ENCODE results near the gene PCGF2. TPM values are rescaled to one million over a fixed set of nuclear protein-coding genes. Genes with fewer than 3 reads are reported as not detected.

Gene PCGF2
- total and polyA plus RNA-seq, 10 of the 15 experiments (the other 5 are each of a cell fraction or from before 2014, with no cell fraction given), result 2.7 to 35.6 (median 7.2) TPM

DNA sequence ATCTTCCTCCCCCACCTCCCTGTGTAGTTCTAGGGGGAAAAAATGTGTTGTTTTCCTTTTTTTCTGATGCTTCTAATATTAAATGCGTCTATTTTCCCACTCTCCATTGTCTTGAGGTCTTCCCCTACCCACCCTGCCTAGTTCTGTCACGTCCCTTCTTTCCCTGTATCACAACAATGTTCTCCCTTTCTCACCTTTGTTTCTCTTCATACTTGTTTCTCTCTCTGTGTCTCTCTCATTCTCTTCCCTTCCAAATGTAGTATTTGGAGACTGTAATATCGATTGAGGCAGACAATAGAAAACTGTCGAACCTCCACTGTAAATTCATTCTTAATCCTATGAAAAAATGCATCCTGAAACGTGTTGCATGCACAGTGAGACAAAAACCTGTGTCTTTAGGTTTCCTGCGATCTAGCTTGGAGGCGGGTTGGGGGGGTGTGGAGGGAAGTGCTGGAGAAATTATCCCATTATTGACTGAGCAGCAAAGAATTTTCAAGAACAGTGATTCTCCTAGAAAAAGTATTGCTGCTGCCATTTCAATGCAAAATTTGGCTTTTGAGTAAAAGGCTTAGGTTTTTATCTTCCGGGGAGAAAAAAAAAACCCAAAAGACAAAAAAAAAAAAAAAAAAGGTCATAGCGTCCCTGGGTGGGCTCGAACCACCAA, 3.1 kb upstream of the PCGF2 start (continued):
- TF ChIP-seq, protein P1, sequence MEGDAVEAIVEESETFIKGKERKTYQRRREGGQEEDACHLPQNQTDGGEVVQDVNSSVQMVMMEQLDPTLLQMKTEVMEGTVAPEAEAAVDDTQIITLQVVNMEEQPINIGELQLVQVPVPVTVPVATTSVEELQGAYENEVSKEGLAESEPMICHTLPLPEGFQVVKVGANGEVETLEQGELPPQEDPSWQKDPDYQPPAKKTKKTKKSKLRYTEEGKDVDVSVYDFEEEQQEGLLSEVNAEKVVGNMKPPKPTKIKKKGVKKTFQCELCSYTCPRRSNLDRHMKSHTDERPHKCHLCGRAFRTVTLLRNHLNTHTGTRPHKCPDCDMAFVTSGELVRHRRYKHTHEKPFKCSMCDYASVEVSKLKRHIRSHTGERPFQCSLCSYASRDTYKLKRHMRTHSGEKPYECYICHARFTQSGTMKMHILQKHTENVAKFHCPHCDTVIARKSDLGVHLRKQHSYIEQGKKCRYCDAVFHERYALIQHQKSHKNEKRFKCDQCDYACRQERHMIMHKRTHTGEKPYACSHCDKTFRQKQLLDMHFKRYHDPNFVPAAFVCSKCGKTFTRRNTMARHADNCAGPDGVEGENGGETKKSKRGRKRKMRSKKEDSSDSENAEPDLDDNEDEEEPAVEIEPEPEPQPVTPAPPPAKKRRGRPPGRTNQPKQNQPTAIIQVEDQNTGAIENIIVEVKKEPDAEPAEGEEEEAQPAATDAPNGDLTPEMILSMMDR (IDR thresholded peaks at IDR 0.05 in 2 of 3, conservative IDR thresholded peaks at IDR 0.05 in 1 of 3; ENCODE audit: control insufficient read depth in 2 of 3, extremely low read depth in 1 of 3, insufficient read depth in 1 of 3, low read depth in 3 of 3, low read length in 3 of 3), result no peak
- TF ChIP-seq ZNF207 (IDR thresholded peaks at IDR 0.05; ENCODE audit: borderline replicate concordance) (no peak), RELA (IDR thresholded peaks at IDR 0.05; ENCODE audit: borderline replicate concordance, partially characterized antibody) (no peak)
- TF ChIP-seq, protein P2, sequence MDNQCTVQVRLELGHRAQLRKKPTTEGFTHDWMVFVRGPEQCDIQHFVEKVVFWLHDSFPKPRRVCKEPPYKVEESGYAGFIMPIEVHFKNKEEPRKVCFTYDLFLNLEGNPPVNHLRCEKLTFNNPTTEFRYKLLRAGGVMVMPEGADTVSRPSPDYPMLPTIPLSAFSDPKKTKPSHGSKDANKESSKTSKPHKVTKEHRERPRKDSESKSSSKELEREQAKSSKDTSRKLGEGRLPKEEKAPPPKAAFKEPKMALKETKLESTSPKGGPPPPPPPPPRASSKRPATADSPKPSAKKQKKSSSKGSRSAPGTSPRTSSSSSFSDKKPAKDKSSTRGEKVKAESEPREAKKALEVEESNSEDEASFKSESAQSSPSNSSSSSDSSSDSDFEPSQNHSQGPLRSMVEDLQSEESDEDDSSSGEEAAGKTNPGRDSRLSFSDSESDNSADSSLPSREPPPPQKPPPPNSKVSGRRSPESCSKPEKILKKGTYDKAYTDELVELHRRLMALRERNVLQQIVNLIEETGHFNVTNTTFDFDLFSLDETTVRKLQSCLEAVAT (IDR thresholded peaks at IDR 0.05), result no peak

DNA sequence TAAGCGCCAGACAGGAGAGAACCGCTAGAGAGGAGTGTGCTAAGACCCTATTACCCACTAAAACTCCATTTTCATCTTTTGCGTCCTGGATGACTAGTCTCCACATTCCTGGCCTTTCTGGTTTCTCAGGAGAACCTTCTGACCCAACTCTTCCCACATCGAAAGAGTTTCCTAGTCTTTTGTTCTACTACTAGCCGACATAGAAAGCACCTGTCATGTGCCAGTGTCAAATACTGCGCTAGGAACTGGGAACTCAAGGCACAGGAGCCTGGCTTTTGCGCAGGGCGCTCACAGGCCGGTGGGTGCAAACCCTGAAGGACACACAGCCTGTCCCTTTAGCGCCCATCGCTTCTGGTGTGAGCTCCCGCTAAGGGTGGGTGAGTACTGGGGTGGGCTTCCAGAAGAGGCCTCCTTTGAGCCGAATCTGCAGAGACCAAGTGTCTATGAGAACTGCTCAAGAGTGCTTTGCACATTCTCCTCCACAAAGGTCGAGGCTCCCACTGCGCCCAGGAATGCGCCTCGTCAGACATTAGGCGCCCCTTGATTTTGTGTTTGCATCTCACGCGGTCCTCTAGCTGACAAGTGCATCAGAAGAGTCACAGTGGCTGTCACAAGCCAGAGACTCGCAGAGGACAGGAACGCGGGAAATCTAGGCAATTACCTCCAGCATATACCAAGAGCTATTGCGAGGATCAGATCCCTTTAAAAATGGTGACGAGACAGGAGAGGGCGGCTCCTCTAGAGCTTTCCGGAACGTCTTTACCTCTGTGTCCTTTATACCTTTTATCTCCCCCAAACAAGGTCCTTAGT, 2.4 kb upstream of the PCGF2 start:
- no peaks in the 10 kb centered on the region; a peak in 1 of 4 replicates for H3K27me3 ChIP-seq (replicated peaks in 1 of 2; ENCODE audit: control insufficient read depth in 2 of 2, insufficient read depth in 2 of 2, low read length in 1 of 2)
- ATAC-seq (no peak), DNase-seq (ENCODE audit: low read depth, low spot score) (no peak), FAIRE-seq (no peak)
- 18% methylated on average over 27 of the region's 28 CpGs for WGBS (ENCODE audit: insufficient coverage, insufficient replicate concordance, low lambda C conversion rate, missing lambda C conversion rate)
- H3K4me2 ChIP-seq (ENCODE audit: control insufficient read depth, insufficient read depth), result peak overlapping the region; percentile 96
- TF ChIP-seq, protein P3, sequence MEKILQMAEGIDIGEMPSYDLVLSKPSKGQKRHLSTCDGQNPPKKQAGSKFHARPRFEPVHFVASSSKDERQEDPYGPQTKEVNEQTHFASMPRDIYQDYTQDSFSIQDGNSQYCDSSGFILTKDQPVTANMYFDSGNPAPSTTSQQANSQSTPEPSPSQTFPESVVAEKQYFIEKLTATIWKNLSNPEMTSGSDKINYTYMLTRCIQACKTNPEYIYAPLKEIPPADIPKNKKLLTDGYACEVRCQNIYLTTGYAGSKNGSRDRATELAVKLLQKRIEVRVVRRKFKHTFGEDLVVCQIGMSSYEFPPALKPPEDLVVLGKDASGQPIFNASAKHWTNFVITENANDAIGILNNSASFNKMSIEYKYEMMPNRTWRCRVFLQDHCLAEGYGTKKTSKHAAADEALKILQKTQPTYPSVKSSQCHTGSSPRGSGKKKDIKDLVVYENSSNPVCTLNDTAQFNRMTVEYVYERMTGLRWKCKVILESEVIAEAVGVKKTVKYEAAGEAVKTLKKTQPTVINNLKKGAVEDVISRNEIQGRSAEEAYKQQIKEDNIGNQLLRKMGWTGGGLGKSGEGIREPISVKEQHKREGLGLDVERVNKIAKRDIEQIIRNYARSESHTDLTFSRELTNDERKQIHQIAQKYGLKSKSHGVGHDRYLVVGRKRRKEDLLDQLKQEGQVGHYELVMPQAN (conservative IDR thresholded peaks at IDR 0.05), result 0 out of 2 replicates have a peak, but pooled peaks have one; percentile 35
- TF ChIP-seq, protein P4, sequence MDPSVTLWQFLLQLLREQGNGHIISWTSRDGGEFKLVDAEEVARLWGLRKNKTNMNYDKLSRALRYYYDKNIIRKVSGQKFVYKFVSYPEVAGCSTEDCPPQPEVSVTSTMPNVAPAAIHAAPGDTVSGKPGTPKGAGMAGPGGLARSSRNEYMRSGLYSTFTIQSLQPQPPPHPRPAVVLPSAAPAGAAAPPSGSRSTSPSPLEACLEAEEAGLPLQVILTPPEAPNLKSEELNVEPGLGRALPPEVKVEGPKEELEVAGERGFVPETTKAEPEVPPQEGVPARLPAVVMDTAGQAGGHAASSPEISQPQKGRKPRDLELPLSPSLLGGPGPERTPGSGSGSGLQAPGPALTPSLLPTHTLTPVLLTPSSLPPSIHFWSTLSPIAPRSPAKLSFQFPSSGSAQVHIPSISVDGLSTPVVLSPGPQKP (IDR thresholded peaks at IDR 0.05; ENCODE audit: low read depth, low read length), result no peak
- TF ChIP-seq YY1 (IDR thresholded peaks at IDR 0.05; ENCODE audit: low read depth, low read length), result peak; percentile 57; the same call in 1 of the 2 replicates
- H3K9ac ChIP-seq (ENCODE audit: control insufficient read depth, insufficient read depth, low read length), result peak overlapping the region; percentile 61; the same call in 1 of the 2 replicates
- ChIA-PET RAD21 (ENCODE audit: unreplicated experiment) (interaction anchor here (0.5 to 1.1 kb wide), 3 partner anchors 15 to 47 kb away, joined by 3 read pairs; no protein-coding TSS in a partner anchor), SMC1A (ENCODE audit: uncharacterized antibody, unreplicated experiment) (interaction anchor here (0.5 to 2.6 kb wide), 3 partner anchors 45 to 869 kb away, joined by 3 to 9 read pairs (median 6); partner anchors contain the start of gene MLLT6), CTCF (interaction anchor here (1.0 kb wide), 2 partner anchors 16 to 403 kb away, joined by 3 to 6 read pairs; no protein-coding TSS in a partner anchor), POLR2A (interaction anchor here (0.6 to 1.5 kb wide), 5 partner anchors 72 to 493 kb away, joined by 3 to 5 read pairs (median 4); partner anchors contain the start of gene LASP1)
- intact Hi-C loops (cut with micrococcal nuclease; ENCODE audit: unreplicated experiment), result no loop called here
- H3K9me3 ChIP-seq (replicated peaks; ENCODE audit: control insufficient read depth, insufficient read depth, low read length), result no peaks in the 10 kb centered on the region
- in situ Hi-C loops (cut with MboI), result loop anchor here (10.0 kb wide), 1 partner anchor 404 kb away; the partner anchor contains the start of gene PLXDC1
- no peak overlapping the region for H3K27ac ChIP-seq (ENCODE audit: control insufficient read depth, insufficient read depth)
- H3K4me3 ChIP-seq, result peak overlapping the region; percentile 70
- peaks cover 28% of the 10 kb centered on the region for H3K4me1 ChIP-seq (ENCODE audit: control insufficient read depth, insufficient read depth, low read length)
- peak overlapping the region; percentile 16 for H2AFZ ChIP-seq (ENCODE audit: control insufficient read depth, low read depth, low read length)
- H4K20me1 ChIP-seq (ENCODE audit: control insufficient read depth, insufficient read depth), result no peaks in the 10 kb centered on the region
- peaks cover 48% of the 10 kb centered on the region for H3K79me2 ChIP-seq (ENCODE audit: control insufficient read depth, insufficient read depth, low read length)
- H3K36me3 ChIP-seq (ENCODE audit: control insufficient read depth in 2 of 2, insufficient read depth in 2 of 2, low read length in 1 of 2), result peaks cover 0 to 6% of the 10 kb centered on the region in 2 experiments; a peak in 2 of 4 replicates
- BruUV-seq (replicated peaks), result no TSS peak

All from GM12878 (cell line).